Nephron (organoid): ENCODE results near the gene ZNF536.

ENCODE experiments used
- H3K27ac Mint-ChIP-seq, 3 experiments: 2 replicates each; pipeline ENCODE4 v1.8.0; 2020; ENCODE audit warnings: mixed read lengths in 3 of 3, mild to moderate bottlenecking in 2 of 3, moderate library complexity in 1 of 3
- H3K27me3 Mint-ChIP-seq: 2 replicates; pipeline ENCODE4 v1.8.0; 2021; ENCODE audit warnings: low read depth, mild to moderate bottlenecking, moderate library complexity, mixed read lengths
- H3K36me3 Mint-ChIP-seq: 2 replicates; pipeline ENCODE4 v1.8.0; 2020; ENCODE audit warnings: low read depth, mixed read lengths
- H3K4me1 Mint-ChIP-seq: 2 replicates; pipeline ENCODE4 v1.8.0; 2020; ENCODE audit warnings: mixed read lengths
- H3K4me3 Mint-ChIP-seq, 3 experiments: 2 replicates each; pipeline ENCODE4 v1.8.0; 2020; ENCODE audit warnings: mild to moderate bottlenecking in 3 of 3, mixed read lengths in 3 of 3, moderate library complexity in 2 of 3
- H3K9me3 Mint-ChIP-seq: 2 replicates; pipeline ENCODE4 v1.8.0; 2020; ENCODE audit warnings: mixed read lengths
- CTCF ChIP-seq, 3 experiments: fragments of 200-600 bp; sonication (generic); IDR thresholded peaks; one replicate each; pipeline ENCODE4 v1.5.0; 2021; ENCODE audit warnings: antibody characterized with exemption in 3 of 3; ENCODE audit not compliant: unreplicated experiment in 3 of 3

Gene ZNF536

GRCh38 chr19:30512176-30513081, 140.2 kb downstream of the ZNF536 start:
- Mint-ChIP-seq H3K27ac (peak overlapping the region; percentile 42 to 80 (median 55)), H3K4me1 (peaks cover 12% of the 10 kb centered on the region), H3K4me3 (no peak overlapping the region), H3K36me3 (no peaks in the 10 kb centered on the region), H3K9me3 (no peaks in the 10 kb centered on the region), H3K27me3 (peaks cover 5% of the 10 kb centered on the region)
- no peak for TF ChIP-seq CTCF (IDR thresholded peaks at IDR 0.05; ENCODE audit: unreplicated experiment in 3 of 3)

GRCh38 chr19:30513082-30513411, 140.9 kb downstream of the ZNF536 start:
- no peak for TF ChIP-seq CTCF (IDR thresholded peaks at IDR 0.05; ENCODE audit: unreplicated experiment in 3 of 3)
- Mint-ChIP-seq H3K4me1 (peaks cover 12% of the 10 kb centered on the region), H3K36me3 (no peaks in the 10 kb centered on the region), H3K9me3 (no peaks in the 10 kb centered on the region), H3K27me3 (peaks cover 8% of the 10 kb centered on the region), H3K27ac (peak overlapping the region; percentile 42 to 80 (median 55)), H3K4me3 (no peak overlapping the region)

- peaks cover 12% of the 10 kb centered on the region for H3K4me1 Mint-ChIP-seq
- H3K9me3 Mint-ChIP-seq, result no peaks in the 10 kb centered on the region
- no peaks in the 10 kb centered on the region for H3K36me3 Mint-ChIP-seq
- peaks cover 15% of the 10 kb centered on the region for H3K27me3 Mint-ChIP-seq
- no peak overlapping the region for H3K4me3 Mint-ChIP-seq
- H3K27ac Mint-ChIP-seq, result no peak overlapping the region
- TF ChIP-seq CTCF (IDR thresholded peaks at IDR 0.05; ENCODE audit: unreplicated experiment in 3 of 3), result no peak
Observed at GRCh38 chr19:30516111-30516510, 143.9 kb downstream of the ZNF536 start.

GRCh38 chr19:30516531-30516930, 144.3 kb downstream of the ZNF536 start:
- TF ChIP-seq CTCF (IDR thresholded peaks at IDR 0.05; ENCODE audit: unreplicated experiment in 3 of 3), result no peak
- H3K9me3 Mint-ChIP-seq, result no peaks in the 10 kb centered on the region
- no peak overlapping the region for H3K4me3 Mint-ChIP-seq
- no peak overlapping the region for H3K27ac Mint-ChIP-seq
- H3K36me3 Mint-ChIP-seq, result no peaks in the 10 kb centered on the region
- H3K4me1 Mint-ChIP-seq, result peaks cover 12% of the 10 kb centered on the region
- peaks cover 15% of the 10 kb centered on the region for H3K27me3 Mint-ChIP-seq

GRCh38 chr19:30518965-30519606, 146.9 kb downstream of the ZNF536 start:
- no peak overlapping the region for H3K27ac Mint-ChIP-seq
- no peak overlapping the region for H3K4me3 Mint-ChIP-seq
- no peak for TF ChIP-seq CTCF (IDR thresholded peaks at IDR 0.05; ENCODE audit: unreplicated experiment in 3 of 3)
- H3K4me1 Mint-ChIP-seq, result no peaks in the 10 kb centered on the region
- no peaks in the 10 kb centered on the region for H3K9me3 Mint-ChIP-seq
- no peaks in the 10 kb centered on the region for H3K36me3 Mint-ChIP-seq
- peaks cover 10% of the 10 kb centered on the region for H3K27me3 Mint-ChIP-seq
